ENCODE data around the gene PIMREG. TPM values are rescaled to one million over a fixed set of nuclear protein-coding genes. Genes with fewer than 3 reads are reported as not detected.

Gene PIMREG
- total RNA-seq, 1 donor from 2014 or later = 6.3 TPM

DNA sequence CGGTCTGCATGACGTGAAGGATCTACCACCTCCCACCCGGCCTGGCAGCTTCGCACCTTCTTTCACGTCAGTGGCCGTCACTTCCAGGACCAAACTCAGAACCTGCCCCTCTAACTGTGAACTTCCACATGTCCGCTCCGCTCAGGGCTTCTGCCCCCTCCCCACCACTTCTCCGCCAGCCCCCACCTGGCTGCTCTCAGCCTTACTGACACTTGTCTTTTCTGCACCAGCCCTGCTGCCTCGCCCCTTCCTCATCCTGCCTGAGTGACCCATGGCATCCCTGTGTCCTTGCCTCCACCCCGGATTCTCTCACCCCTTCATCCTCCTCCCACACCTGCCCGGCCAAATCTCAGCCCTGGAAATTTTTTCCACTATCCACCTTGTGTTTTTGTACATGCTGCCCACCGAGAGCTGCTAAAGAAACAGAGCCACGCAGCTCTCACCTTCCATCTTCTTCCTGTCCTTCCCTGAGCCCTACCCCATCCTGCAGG is 14.2 kb downstream of the PIMREG start:
- no peak overlapping the region for H3K4me3 ChIP-seq (ENCODE audit: low read length in 3 of 3)
- H3K36me3 ChIP-seq (ENCODE audit: control insufficient read depth in 3 of 3, insufficient read depth in 3 of 3, low read length in 3 of 3) = no peaks in the 10 kb centered on the region
- H3K27ac ChIP-seq (ENCODE audit: low read depth, low read length) = no peak overlapping the region
- peaks cover 0 to 12% (median 9%) of the 10 kb centered on the region in 3 donors for H3K4me1 ChIP-seq (ENCODE audit: control insufficient read depth in 3 of 3, insufficient read depth in 3 of 3, low read length in 3 of 3)
- peaks cover 9 to 19% (median 18%) of the 10 kb centered on the region in 3 donors for H3K27me3 ChIP-seq (ENCODE audit: control insufficient read depth in 3 of 3, insufficient read depth in 3 of 3, low read length in 3 of 3)
- no peak overlapping the region for H3K9ac ChIP-seq (ENCODE audit: low read depth in 1 of 3, low read length in 3 of 3)
- H3K9me3 ChIP-seq (ENCODE audit: control insufficient read depth in 3 of 3, low read length in 3 of 3) = no peaks in the 10 kb centered on the region

GRCh38 chr17:6460531-6461161 is 16.4 kb downstream of the PIMREG start:
- H3K4me1 ChIP-seq (ENCODE audit: control insufficient read depth in 3 of 3, insufficient read depth in 3 of 3, low read length in 3 of 3) = peaks cover 0 to 9% (median 7%) of the 10 kb centered on the region in 3 donors
- H3K4me3 ChIP-seq (ENCODE audit: low read length in 3 of 3) = no peak overlapping the region
- no peak overlapping the region for H3K9ac ChIP-seq (ENCODE audit: low read depth in 1 of 3, low read length in 3 of 3)
- no peak overlapping the region for H3K27ac ChIP-seq (ENCODE audit: low read depth, low read length)
- no peaks in the 10 kb centered on the region for H3K9me3 ChIP-seq (ENCODE audit: control insufficient read depth in 3 of 3, low read length in 3 of 3)
- H3K36me3 ChIP-seq (ENCODE audit: control insufficient read depth in 3 of 3, insufficient read depth in 3 of 3, low read length in 3 of 3) = no peaks in the 10 kb centered on the region
- H3K27me3 ChIP-seq (ENCODE audit: control insufficient read depth in 3 of 3, insufficient read depth in 3 of 3, low read length in 3 of 3) = peaks cover 3 to 11% (median 9%) of the 10 kb centered on the region in 3 donors

DNA sequence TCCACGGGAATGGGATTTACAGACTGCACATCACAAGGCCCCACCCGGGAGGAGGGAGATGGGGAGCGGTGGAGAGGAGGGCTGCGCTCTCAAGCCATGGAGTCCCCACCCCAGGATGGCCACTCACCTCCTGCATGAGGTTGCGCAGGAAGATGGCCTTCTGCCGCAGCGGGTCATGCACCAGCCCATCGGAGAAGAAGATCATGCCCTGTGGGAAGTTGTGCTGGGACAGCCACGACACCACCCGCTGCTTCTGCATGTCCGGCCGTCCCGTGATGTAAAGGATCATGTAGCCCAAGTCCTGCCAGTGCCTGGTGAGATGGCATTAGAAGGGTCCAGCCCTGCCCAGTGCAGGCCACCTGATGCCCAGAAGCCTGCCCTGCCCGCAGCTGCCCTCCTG is 17.0 kb downstream of the PIMREG start:
- H3K27ac ChIP-seq (ENCODE audit: low read depth, low read length) = no peak overlapping the region
- no peak overlapping the region for H3K9ac ChIP-seq (ENCODE audit: low read depth in 1 of 3, low read length in 3 of 3)
- H3K4me1 ChIP-seq (ENCODE audit: control insufficient read depth in 3 of 3, insufficient read depth in 3 of 3, low read length in 3 of 3) = peaks cover 0 to 9% (median 7%) of the 10 kb centered on the region in 3 donors
- no peak overlapping the region for H3K4me3 ChIP-seq (ENCODE audit: low read length in 3 of 3)
- H3K9me3 ChIP-seq (ENCODE audit: control insufficient read depth in 3 of 3, low read length in 3 of 3) = no peaks in the 10 kb centered on the region
- no peaks in the 10 kb centered on the region for H3K36me3 ChIP-seq (ENCODE audit: control insufficient read depth in 3 of 3, insufficient read depth in 3 of 3, low read length in 3 of 3)
- peaks cover under 1 to 10% (median 6%) of the 10 kb centered on the region in 3 donors for H3K27me3 ChIP-seq (ENCODE audit: control insufficient read depth in 3 of 3, insufficient read depth in 3 of 3, low read length in 3 of 3)

GRCh38 chr17:6461792-6462524 is 17.7 kb downstream of the PIMREG start:
- no peak overlapping the region for H3K27ac ChIP-seq (ENCODE audit: low read depth, low read length)
- no peaks in the 10 kb centered on the region for H3K9me3 ChIP-seq (ENCODE audit: control insufficient read depth in 3 of 3, low read length in 3 of 3)
- H3K36me3 ChIP-seq (ENCODE audit: control insufficient read depth in 3 of 3, insufficient read depth in 3 of 3, low read length in 3 of 3) = no peaks in the 10 kb centered on the region
- no peak overlapping the region for H3K9ac ChIP-seq (ENCODE audit: low read depth in 1 of 3, low read length in 3 of 3)
- H3K4me1 ChIP-seq (ENCODE audit: control insufficient read depth in 3 of 3, insufficient read depth in 3 of 3, low read length in 3 of 3) = peaks cover 0 to 4% (median 3%) of the 10 kb centered on the region in 3 donors
- no peak overlapping the region for H3K4me3 ChIP-seq (ENCODE audit: low read length in 3 of 3)
- H3K27me3 ChIP-seq (ENCODE audit: control insufficient read depth in 3 of 3, insufficient read depth in 3 of 3, low read length in 3 of 3) = peaks cover 0 to 6% (median 5%) of the 10 kb centered on the region in 3 donors

DNA sequence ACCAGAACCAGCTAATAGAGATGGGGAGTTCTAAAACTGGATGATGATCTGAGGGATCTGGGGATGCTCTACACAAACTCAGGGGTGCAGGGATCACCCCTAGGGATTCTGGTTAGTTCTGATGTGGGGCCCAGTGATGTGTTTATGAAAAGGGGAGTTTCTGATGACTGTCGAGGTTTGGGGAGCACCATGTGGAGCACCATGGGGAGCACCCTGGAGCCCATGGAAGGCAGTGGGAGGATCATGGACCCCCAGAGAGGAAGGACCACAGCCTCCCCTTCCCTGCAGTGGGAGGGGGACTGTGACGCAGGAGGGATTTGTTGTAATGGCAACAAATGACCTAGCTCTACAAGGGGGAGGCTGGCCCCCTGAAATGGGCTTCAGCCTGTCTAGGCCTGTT is 18.4 kb downstream of the PIMREG start:
- Histone ChIP-seq H3K4me3 (ENCODE audit: low read length in 3 of 3) (no peak overlapping the region), H3K36me3 (ENCODE audit: control insufficient read depth in 3 of 3, insufficient read depth in 3 of 3, low read length in 3 of 3) (no peaks in the 10 kb centered on the region), H3K9ac (ENCODE audit: low read depth in 1 of 3, low read length in 3 of 3) (no peak overlapping the region), H3K27ac (ENCODE audit: low read depth, low read length) (no peak overlapping the region), H3K27me3 (ENCODE audit: control insufficient read depth in 3 of 3, insufficient read depth in 3 of 3, low read length in 3 of 3) (peaks cover 0 to 6% (median 5%) of the 10 kb centered on the region in 3 donors), H3K4me1 (ENCODE audit: control insufficient read depth in 3 of 3, insufficient read depth in 3 of 3, low read length in 3 of 3) (no peaks in the 10 kb centered on the region), H3K9me3 (ENCODE audit: control insufficient read depth in 3 of 3, low read length in 3 of 3) (peaks cover 0 to 2% (median 0%) of the 10 kb centered on the region in 3 donors)

DNA sequence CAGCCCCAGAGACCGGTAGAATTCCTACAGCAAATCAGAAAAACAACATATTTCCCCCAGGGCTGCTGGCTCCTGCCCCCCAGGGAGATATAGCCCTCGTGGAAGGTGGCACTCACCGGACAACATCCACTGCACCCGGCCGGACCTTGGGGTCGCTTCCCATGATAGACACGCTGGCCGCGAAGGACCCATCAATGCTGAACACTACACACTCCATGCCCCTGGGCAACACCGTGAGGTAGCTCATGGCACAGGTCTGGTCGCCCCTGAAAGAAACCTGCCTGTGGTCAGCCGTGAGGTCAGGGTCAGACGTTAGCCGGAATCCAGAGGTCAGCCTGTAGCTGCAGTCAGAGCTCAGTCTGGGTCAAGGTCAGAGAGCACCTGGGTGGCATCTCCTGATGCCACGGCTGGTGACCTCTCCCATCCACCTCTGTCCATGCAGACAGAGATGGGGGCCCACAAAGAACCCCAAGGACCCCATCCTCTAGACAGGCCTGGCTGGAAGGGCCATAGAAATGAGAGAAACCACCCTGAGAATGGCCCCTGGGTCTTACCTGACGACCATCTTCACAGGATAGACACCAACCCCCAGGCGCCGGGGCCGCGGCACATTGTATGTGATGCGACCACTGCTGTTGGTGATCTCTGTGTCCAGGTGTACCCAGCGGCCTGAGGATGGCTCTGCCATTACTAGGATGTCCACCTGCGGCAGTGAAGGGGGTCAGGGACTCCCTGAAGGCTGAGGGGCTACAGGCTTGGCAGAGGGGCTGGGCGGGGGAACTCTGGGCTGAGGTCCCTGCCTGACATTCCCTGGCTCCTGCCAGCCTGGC is 19.6 kb downstream of the PIMREG start:
- Histone ChIP-seq H3K36me3 (ENCODE audit: control insufficient read depth in 3 of 3, insufficient read depth in 3 of 3, low read length in 3 of 3) (no peaks in the 10 kb centered on the region), H3K9me3 (ENCODE audit: control insufficient read depth in 3 of 3, low read length in 3 of 3) (peaks cover 0 to 2% (median 0%) of the 10 kb centered on the region in 3 donors), H3K4me3 (ENCODE audit: low read length in 3 of 3) (no peak overlapping the region), H3K4me1 (ENCODE audit: control insufficient read depth in 3 of 3, insufficient read depth in 3 of 3, low read length in 3 of 3) (no peaks in the 10 kb centered on the region), H3K27ac (ENCODE audit: low read depth, low read length) (no peak overlapping the region), H3K9ac (ENCODE audit: low read depth in 1 of 3, low read length in 3 of 3) (no peak overlapping the region), H3K27me3 (ENCODE audit: control insufficient read depth in 3 of 3, insufficient read depth in 3 of 3, low read length in 3 of 3) (peaks cover 0 to 6% (median 5%) of the 10 kb centered on the region in 3 donors)

DNA sequence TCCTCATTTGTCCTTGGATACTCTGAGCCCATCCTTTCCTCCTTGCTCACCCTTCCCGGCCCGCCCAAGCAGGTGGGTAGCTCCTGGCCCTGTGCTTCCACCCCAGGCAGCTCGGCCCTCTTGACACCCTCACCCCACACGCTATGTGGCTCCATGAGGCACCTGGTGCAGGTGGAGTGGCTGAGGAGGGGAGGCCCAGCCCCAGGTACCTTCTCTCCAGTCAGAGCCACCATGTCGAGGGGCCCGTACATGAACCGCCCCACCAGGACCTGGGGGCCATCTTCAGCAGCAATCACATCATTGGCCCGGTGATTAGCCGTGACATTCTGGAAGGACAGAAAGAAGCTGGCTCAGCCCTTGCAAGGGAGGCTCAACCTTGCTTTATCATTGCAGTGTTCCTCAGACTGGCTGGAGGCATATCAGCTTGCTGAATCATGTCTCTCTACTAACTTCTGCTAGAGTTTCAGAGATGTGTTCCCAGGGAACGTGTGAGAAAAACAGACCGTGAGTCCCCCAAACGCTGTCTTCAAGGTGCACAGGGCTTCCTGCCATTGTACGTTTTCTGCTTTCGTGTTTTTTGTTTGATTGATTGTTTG is 20.3 kb downstream of the PIMREG start:
- Histone ChIP-seq H3K36me3 (ENCODE audit: control insufficient read depth in 3 of 3, insufficient read depth in 3 of 3, low read length in 3 of 3) (no peaks in the 10 kb centered on the region), H3K9me3 (ENCODE audit: control insufficient read depth in 3 of 3, low read length in 3 of 3) (peaks cover 0 to 2% (median 0%) of the 10 kb centered on the region in 3 donors), H3K4me3 (ENCODE audit: low read length in 3 of 3) (no peak overlapping the region)

DNA sequence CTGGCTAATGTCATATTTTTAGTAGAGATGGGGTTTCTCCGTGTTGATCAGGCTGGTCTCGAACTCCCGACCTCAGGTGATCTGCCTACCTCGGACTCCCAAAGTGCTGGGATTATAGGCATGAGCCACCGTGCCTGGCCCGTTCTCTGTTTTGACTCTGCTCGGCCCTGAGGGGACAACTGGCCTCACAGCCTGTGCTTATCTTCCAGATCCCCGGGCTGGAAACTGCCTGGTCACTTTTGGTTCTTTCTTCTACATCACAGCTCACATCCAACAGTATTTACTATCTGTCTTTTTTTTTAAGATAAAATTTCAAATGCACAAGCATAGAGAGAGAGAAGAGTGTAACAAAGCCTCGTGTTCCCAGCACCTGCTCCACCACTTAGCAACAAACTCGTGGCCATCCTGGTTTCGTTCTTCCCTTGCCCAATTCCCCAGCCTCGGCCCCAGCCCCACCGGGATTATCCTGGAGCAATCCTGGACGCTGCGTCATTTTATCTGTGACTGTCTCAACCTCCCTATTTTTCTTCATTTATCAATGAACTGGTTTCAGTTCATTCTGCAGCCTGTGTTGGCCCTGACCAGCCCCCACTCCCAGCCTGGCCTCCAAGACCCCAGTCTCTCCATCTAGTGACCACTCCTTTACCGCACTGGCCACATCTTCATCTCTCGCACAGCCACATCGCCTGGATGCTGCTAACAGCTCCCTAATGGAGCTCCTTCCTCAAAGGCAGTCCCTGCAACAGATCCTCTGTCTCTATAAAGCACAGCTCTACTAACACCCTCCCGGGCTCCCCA is 21.1 kb downstream of the PIMREG start:
- Histone ChIP-seq H3K9ac (ENCODE audit: low read depth in 1 of 3, low read length in 3 of 3) (no peak overlapping the region), H3K27me3 (ENCODE audit: control insufficient read depth in 3 of 3, insufficient read depth in 3 of 3, low read length in 3 of 3) (peaks cover 0 to 5% (median 0%) of the 10 kb centered on the region in 3 donors), H3K4me3 (ENCODE audit: low read length in 3 of 3) (no peak overlapping the region), H3K27ac (ENCODE audit: low read depth, low read length) (no peak overlapping the region), H3K9me3 (ENCODE audit: control insufficient read depth in 3 of 3, low read length in 3 of 3) (peaks cover 0 to 2% (median 0%) of the 10 kb centered on the region in 3 donors), H3K4me1 (ENCODE audit: control insufficient read depth in 3 of 3, insufficient read depth in 3 of 3, low read length in 3 of 3) (no peaks in the 10 kb centered on the region), H3K36me3 (ENCODE audit: control insufficient read depth in 3 of 3, insufficient read depth in 3 of 3, low read length in 3 of 3) (no peaks in the 10 kb centered on the region)

More for the DNA sequence above, 20.3 kb downstream of the PIMREG start:
- no peak overlapping the region for H3K9ac ChIP-seq (ENCODE audit: low read depth in 1 of 3, low read length in 3 of 3)
- no peak overlapping the region for H3K27ac ChIP-seq (ENCODE audit: low read depth, low read length)
- peaks cover 0 to 5% (median 3%) of the 10 kb centered on the region in 3 donors for H3K27me3 ChIP-seq (ENCODE audit: control insufficient read depth in 3 of 3, insufficient read depth in 3 of 3, low read length in 3 of 3)
- no peaks in the 10 kb centered on the region for H3K4me1 ChIP-seq (ENCODE audit: control insufficient read depth in 3 of 3, insufficient read depth in 3 of 3, low read length in 3 of 3)

GRCh38 chr17:6467567-6467966 is 23.3 kb downstream of the PIMREG start:
- Histone ChIP-seq H3K4me1 (ENCODE audit: control insufficient read depth in 3 of 3, insufficient read depth in 3 of 3, low read length in 3 of 3) (peaks cover 9 to 16% (median 10%) of the 10 kb centered on the region in 3 donors), H3K9me3 (ENCODE audit: control insufficient read depth in 3 of 3, low read length in 3 of 3) (peaks cover 0 to 2% (median 0%) of the 10 kb centered on the region in 3 donors), H3K4me3 (ENCODE audit: low read length in 3 of 3) (no peak overlapping the region), H3K27ac (ENCODE audit: low read depth, low read length) (no peak overlapping the region), H3K36me3 (ENCODE audit: control insufficient read depth in 3 of 3, insufficient read depth in 3 of 3, low read length in 3 of 3) (no peaks in the 10 kb centered on the region), H3K27me3 (ENCODE audit: control insufficient read depth in 3 of 3, insufficient read depth in 3 of 3, low read length in 3 of 3) (no peaks in the 10 kb centered on the region), H3K9ac (ENCODE audit: low read depth in 1 of 3, low read length in 3 of 3) (no peak overlapping the region)
